NK-92 treated with Interleukin-12 subunit alpha and Interleukin-12 subunit beta, amount 100 ng/mL, for 24 hours (cell line): ENCODE measurements around the gene OR9G4.

ENCODE experiments used
- DNase-seq: peaks from one replicate; lab custom pipeline; 2025; lab: John Stamatoyannopoulos, UW

Gene OR9G4

DNA sequence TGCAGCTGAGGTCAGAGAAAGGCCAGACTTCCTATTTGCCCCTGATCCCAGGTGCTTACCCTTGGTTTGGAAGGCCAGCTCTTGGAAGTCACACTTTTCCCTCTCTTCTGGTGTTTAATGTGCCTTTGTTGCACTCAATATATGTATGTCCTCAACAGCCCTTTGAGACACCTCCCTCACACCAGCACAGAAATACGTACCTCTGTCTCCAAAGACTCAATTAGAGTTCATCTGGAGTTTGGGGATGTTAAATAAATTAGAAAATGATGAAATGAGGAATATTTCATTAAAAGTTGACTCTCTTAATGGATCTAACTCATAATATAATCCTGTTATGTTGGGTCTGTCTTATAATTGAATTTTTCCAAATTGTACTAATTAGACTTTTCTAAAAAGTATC lies at the start of gene OR9G4:
Gene OR9G4 (minus strand): TSS at position 101 of the 400 bp plus-strand sequence. CDS start 4,931 bp downstream, outside the sequence.
- DNase-seq, result no peak

DNA sequence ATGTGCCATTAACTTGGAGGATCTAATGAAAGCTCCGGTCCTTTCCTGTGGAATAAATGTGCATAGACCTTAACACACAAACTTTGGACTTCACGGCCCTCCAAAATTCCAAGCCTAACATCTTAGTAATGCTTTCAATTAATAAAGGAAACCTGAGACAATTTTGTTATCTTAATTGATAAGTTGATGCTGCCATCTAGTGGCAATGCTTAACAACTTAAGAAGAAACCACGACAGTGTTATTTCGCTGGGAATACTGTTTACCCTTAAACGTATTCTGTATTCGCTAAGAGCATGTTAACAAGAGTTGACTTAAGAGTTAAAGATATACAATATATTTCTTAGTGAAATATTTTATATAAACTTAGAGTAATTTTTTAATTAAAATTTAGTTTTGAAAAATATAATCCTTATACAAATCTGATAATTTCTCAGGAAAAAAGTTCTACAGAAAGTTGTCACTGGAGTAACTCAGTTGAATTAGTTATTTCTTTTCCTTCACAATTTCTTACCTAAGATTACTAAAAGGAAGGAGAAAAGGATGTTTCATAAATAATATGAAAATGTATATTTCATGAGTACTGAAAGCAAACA lies 35.0 kb upstream of the OR9G4 start:
- no peak for DNase-seq

DNA sequence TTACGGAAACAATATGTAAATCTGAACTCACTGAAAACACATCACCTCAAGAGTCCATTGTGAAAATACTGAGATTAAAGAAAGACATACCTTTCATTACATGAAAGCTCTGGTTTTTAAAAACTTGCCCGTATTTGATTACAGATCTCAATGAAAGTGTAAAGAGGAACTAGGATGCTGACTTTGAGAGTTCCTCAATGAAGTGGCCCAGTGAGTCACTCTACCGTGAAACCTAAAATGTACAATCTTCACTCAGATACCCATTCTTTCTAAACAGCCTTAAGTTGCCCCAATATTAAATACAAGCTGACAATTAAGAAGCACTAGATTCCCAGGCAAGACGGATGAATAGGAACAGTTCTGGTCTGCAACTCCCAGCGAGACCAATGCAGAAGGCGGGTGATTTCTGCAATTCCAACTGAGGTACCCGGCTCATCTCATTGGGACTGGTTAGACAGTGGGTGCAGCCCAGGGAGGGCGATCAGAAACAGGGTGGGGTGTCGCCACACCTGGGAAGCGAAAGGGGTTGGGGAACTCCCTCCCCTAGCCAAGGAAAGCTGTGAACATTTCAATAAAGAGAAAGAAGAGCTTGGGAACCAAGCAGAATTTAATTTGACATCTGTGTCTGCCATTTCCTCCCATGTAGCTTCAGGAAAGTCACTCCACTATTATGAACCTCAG lies 33.8 kb upstream of the OR9G4 start:
- no peak for DNase-seq

DNA sequence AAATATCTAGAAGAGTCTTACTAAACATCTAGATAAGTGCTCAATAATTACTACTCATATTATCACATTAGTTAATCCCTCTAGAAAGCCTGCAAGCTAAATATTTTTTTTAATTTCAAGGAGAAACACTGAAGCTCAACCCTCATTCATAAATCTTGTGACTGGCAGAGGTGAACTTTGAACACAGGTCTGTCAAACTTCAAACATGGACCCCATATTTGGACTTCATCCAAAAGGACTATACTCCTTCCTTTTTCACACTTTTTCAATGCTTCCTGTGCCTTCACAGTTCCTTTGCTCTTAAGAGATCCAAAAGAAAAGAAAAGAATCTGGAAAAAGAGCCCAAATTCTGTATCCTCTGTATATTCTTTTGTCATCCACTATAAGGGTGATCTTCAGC lies 28.3 kb upstream of the OR9G4 start:
- DNase-seq, result no peak

DNA sequence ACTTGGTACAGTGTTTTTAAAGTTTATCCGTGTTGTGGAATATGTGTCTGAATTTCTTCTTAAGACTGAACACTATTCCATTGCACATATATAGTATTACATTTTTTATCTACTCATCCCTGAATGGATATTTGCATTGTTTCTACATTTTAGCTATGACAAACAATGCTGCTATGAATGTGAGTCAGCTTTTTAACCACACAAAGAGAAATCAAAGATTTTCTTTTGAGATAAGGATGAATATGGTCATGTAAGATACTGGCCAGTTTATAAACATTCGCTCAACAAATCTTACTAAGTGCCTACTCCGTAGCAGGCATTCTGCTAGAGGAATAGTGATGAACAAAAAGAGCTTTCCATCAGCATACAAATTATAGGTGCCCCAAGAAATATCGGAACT lies 16.5 kb upstream of the OR9G4 start:
- no peak for DNase-seq

DNA sequence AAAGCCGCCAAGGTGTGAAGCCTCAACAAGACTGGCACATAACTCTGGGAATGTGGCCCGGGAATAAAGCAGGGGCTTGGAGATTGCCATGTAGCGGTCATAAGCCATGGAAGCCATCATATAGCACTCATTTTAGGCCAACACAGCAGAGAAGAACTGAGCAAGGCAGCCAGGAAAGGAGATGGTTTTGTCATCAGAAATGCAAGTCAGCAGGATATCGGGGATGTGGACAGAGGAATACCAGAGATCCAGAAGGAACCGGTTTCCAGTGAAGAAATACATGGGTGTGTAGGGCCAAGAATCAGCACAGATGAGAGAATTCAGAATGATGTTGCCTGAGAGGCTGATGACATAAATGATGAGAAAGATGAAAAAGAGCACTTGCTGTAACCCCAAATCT lies 3.0 kb upstream of the OR9G4 start:
- no peak for DNase-seq

DNA sequence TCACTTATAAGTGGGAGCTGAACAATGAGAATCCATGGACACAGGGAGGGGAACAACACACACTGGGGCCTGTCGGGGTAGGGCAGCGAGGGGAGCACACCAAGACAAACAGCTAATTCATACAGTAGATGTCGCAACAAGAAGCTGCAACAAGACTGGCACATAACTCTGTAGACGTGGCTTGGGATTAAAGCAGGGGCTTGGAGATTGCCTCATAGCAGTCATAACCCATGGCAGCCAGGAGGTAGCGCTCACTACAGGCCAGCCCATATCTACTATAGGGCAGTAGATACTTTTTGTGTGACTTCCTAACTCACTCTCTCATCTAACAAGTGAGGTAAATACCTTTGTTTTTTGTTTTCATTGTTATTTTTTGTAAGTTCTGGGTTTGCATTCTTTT lies 1.7 kb upstream of the OR9G4 start:
- DNase-seq, result no peak

DNA sequence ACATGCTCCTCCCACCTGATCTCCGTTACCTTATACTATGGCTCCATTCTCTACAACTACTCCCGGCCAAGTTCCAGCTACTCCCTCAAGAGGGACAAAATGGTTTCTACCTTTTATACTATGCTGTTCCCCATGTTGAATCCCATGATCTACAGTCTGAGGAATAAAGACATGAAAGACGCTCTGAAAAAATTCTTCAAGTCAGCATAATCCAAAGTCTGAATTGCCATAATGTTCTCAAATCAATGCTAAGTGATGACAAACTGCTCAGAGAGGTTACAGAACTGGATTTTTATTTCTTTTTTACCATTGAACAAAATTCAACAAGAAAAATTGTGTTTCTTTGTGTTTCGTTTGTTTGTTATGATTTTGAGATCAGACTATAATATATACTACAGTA lies 7.6 kb downstream of the OR9G4 start:
- DNase-seq, result no peak

DNA sequence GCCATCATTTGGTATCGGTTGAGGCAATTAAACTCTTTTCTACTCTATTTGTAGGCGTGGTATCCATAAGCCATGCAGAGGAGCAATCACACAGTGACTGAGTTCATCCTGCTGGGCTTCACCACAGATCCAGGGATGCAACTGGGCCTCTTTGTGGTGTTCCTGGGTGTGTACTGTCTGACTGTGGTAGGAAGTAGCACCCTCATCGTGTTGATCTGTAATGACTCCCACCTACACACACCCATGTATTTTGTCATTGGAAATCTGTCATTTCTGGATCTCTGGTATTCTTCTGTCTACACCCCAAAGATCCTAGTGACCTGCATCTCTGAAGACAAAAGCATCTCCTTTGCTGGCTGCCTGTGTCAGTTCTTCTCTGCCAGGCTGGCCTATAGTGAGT lies 8.4 kb downstream of the OR9G4 start:
- DNase-seq, result no peak

DNA sequence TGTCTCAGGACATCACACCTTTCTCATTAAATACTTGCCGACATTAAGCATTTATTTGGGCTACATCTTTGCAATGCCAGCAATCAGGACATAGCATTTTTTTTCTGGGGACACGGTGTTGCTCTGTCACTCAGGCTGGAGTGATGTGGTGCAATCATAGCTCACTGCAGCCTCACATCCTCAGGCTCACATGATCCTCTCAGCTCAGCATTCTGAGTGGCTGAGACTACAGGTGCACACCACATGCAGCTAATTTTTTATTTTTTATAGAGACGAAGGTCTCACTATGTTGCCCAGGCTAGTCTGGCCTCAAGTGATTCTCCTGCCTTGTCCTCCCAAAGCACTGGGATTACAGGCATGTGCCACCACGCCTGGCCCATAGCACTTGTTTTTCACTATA lies 28.0 kb downstream of the OR9G4 start:
- no peak for DNase-seq

DNA sequence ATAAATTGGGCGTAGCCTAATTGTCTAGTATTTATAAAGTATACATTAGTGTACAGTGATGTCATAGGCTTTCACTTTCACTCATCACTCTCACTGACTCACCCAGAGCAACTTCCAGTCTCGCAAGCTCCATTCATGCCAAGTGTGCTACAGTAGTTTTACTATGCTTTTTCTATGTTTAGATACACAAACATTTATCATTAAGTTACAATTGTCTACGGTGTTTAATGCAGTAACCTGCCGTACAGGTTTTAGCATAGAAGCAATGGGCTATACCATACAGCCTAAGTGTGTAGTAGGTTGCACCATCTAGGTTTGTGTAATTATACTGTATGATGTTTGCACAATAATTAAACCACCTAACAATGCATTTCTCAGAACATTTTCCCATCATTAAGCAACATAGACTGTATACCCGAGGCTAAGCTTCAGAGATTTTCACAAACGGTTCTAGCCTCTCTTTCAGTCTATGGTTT lies 32.1 kb downstream of the OR9G4 start:
- no peak for DNase-seq

DNA sequence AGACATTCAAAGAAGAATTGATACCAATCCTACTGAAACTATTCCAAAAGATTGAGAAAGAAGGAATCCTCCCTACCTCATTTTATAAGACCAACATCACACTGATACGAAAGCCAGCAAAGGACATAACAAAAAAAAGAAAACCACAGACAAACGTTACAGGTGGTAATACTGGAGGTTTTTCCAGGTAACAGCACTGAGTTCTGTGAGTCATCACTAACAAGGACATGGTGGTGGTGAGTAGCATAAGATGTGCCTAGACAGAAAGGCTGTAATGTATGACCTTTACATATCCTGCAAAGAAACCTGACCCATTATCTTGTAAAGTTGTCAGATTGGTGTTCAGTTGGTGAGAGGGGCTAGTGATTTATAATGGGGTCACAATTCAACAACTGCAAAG lies 34.3 kb downstream of the OR9G4 start:
- DNase-seq, result no peak

DNA sequence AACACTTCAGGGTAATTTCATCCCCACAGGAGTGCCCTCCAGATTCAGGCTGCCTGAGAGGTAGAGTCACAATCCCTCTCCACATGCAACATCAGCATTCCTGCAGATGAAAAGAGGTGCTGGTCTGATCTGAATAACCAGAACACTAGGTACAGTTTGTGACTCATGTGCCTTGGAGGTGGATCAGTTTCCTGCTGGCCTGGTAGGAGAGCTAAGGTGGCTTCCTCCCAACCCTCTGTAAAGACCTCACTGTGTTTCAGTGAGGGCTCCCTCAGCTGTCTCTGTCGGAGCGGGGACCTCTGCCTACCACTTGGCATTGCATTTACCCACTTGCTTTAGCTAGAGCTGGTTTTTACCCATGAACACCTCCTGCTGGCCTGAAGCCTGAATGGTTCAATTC lies 42.0 kb downstream of the OR9G4 start:
- no peak for DNase-seq

DNA sequence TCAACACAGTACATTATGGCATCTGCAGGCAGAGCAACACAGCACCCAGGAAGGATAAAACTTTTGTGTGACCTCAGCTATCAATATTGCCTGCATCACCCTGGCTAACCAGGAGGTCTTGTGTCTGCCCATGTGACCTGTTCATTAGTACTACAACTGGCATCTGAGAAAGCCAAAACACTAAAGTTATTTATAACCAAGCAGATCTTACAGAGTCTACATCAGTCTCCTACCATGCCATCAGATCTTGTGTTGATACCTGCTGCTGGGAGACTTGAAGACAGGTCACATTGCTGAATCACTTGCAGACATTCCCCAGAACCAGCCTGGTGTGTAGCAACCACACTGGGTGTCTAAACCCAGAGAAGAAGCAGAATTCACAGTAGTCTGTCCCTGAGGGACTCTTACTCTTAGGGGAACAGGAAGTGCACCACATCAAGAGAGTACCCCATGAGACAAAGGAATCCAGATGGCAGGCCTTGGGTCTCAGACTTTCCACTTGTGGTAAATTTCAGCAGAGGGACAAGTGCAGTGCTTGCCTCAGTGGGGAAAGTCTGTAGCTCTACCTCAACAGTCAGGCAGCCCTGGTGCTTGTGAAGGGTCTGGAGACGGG lies 42.6 kb downstream of the OR9G4 start:
- DNase-seq, result no peak

DNA sequence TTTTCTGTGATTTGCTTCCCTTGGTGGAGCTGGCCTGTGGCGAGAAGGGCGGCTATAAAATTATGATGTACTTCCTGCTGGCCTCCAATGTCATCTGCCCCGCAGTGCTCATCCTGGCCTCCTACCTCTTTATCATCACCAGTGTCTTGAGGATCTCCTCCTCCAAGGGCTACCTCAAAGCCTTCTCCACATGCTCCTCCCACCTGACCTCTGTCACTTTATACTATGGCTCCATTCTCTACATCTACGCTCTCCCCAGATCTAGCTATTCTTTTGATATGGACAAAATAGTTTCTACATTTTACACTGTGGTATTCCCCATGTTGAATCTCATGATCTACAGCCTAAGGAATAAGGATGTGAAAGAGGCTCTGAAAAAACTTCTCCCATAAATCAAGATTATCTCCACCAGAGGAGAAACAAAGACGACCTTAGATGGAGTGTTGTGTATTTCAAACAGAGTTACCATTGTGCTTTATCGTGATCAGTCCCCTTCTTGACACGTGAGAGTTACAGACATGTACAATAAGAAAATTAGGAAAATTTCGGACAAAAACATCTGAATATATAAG lies 47.5 kb downstream of the OR9G4 start:
- no peak for DNase-seq

DNA sequence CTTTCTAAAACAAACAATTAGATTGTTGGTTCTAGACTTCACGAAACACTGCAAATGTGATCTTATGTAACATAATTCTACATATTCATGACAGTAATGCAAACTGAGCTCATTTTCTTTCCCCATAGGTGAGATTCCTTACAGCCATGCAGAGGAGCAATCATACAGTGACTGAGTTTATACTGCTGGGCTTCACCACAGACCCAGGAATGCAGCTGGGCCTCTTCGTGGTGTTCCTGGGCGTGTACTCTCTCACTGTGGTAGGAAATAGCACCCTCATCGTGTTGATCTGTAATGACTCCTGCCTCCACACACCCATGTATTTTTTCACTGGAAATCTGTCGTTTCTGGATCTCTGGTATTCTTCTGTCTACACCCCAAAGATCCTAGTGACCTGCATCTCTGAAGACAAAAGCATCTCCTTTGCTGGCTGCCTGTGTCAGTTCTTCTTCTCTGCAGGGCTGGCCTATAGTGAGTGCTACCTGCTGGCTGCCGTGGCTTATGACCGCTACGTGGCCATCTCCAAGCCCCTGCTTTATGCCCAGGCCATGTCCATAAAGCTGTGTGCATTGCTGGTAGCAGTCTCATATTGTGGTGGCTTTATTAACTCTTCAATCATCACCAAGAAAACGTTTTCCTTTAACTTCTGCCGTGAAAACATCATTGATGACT lies 48.1 kb downstream of the OR9G4 start:
- peak; percentile 31 for DNase-seq

DNA sequence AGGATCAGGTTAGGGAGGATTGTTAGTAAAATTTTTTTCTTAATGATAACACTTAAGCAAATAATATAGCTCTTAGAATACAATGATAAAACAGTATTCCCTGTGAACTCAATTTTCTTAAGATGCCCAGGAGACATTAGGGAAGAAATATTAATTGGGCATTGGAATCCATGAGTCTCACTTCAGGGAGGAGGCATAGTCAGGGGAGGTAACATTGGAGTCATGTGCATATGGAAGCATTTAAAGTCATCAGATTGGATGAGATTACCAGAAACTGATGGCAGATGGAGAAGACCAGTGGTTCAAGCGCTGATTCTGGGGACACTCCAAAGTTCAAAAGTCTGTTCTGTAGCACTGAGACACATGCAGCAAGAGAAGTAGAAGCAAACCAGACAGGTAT lies 49.7 kb downstream of the OR9G4 start, which contains the start of gene OR9G1:
Gene OR9G1 (plus strand): TSS at position 301 of the 400 bp plus-strand sequence. CDS start 1,293 bp downstream, outside the sequence.
- DNase-seq, result no peak

DNA sequence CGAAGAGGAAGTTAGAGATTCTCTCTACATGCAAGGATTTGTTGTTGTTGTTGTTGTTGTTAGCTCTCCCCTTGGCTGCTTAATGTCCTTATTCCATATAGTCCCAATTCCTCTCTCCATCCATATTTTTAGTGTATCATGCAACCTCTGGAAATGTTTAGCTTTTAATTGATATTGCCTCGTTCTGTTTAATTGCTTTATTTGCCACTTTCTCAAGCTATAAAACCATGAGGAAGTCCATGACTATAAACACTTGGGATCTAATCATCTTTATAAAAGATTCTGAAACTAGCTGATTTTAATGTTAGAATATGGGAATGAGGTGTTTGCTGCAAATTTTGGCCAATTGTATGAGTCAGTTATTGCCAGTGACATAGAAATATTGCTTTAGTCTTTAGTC lies 55.1 kb downstream of the OR9G4 start:
- DNase-seq, result no peak
